22Rv1 (cell line): Measurements from ENCODE around the gene CLEC16A.

Experiments used
- H3K27ac ChIP-seq: fragments of 450-650 bp; 2 replicates; pipeline ENCODE4 v1.5.1; 2017
- CTCF ChIP-seq: fragments of 450-650 bp; IDR thresholded peaks from 2 replicates; pipeline ENCODE4 v1.5.1; 2017; ENCODE audit warnings: mild to moderate bottlenecking
- ZFX ChIP-seq: fragments of 450-650 bp; IDR thresholded peaks from 2 replicates; pipeline ENCODE4 v1.6.1; 2017; ENCODE audit warnings: antibody characterized with exemption, borderline replicate concordance

CLEC16A gene

GRCh38 chr16:10938321-10938720, 6.0 kb upstream of the CLEC16A start:
- H3K27ac ChIP-seq = no peak overlapping the region

GRCh38 chr16:10938796-10939648, 5.3 kb upstream of the CLEC16A start:
- no peak for TF ChIP-seq ZFX
- TF ChIP-seq CTCF = no peak
- no peak overlapping the region for H3K27ac ChIP-seq

More at GRCh38 chr16:10938321-10938720, 6.0 kb upstream of the CLEC16A start:
- TF ChIP-seq CTCF = no peak

GRCh38 chr16:10939649-10940234, 4.6 kb upstream of the CLEC16A start:
- no peak overlapping the region for H3K27ac ChIP-seq
- TF ChIP-seq ZFX (no peak), CTCF (no peak)

GRCh38 chr16:10940501-10941079, 3.8 kb upstream of the CLEC16A start:
- H3K27ac ChIP-seq = no peak overlapping the region
- TF ChIP-seq ZFX = no peak
- no peak for TF ChIP-seq CTCF

GRCh38 chr16:10941127-10941933, 3.0 kb upstream of the CLEC16A start:
- H3K27ac ChIP-seq = no peak overlapping the region
- no peak for TF ChIP-seq CTCF
- TF ChIP-seq ZFX = no peak

GRCh38 chr16:10941935-10942351, 2.4 kb upstream of the CLEC16A start:
- peak overlapping the region; percentile 88 for H3K27ac ChIP-seq

- TF ChIP-seq ZFX = no peak
- TF ChIP-seq CTCF = no peak
- H3K27ac ChIP-seq = peak within 1 kb of the TSS; percentile 88
Observed at GRCh38 chr16:10942352-10943063, 1.9 kb upstream of the CLEC16A start, which contains the start of gene DEXI. Gene DEXI, minus strand, starts transcription at chr16:10942468. Its CDS starts 463 bp downstream, at chr16:10942005.
